IPS-18c (cell line): ENCODE results near the gene C2CD4D.
"Not testable (repeated sequence)": the region's sequence is repeated elsewhere in the genome, so short reads cannot be mapped to it uniquely, and the experiment has no call there.

Experiments used
- H3K4me3 ChIP-seq: 2 replicates; pipeline ENCODE4 v1.7.0; 2013; ENCODE audit warnings: low read depth, mild to moderate bottlenecking, low read length, moderate library complexity; ENCODE audit not compliant: insufficient read depth
- H3K9me3 ChIP-seq: one replicate; pipeline ENCODE4 v1.6.1; 2013; ENCODE audit warnings: mild to moderate bottlenecking, low read length, moderate library complexity; ENCODE audit not compliant: control insufficient read depth, insufficient read depth

Gene C2CD4D

DNA sequence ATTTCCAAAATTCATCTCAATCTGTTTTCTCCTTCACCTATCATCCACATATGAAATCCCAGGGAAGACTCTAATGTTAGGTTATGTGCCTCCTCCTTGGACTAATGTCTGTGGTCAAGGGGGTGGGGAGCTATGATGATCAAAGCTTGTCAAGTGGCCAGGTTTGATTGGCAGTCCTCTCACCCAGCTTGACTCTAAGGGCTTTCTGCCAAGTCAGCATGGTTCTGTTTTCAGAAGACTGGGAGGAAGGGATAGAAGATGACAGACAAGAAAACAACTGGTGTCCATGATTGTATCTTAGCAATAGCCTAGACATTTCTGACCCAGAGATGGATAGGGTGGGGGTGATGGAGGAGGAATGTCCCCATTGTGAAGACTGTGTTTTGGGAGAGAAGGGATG, 23.0 kb upstream of the C2CD4D start:
- peaks cover 2% of the 10 kb centered on the region for H3K9me3 ChIP-seq
- no peak overlapping the region for H3K4me3 ChIP-seq

DNA sequence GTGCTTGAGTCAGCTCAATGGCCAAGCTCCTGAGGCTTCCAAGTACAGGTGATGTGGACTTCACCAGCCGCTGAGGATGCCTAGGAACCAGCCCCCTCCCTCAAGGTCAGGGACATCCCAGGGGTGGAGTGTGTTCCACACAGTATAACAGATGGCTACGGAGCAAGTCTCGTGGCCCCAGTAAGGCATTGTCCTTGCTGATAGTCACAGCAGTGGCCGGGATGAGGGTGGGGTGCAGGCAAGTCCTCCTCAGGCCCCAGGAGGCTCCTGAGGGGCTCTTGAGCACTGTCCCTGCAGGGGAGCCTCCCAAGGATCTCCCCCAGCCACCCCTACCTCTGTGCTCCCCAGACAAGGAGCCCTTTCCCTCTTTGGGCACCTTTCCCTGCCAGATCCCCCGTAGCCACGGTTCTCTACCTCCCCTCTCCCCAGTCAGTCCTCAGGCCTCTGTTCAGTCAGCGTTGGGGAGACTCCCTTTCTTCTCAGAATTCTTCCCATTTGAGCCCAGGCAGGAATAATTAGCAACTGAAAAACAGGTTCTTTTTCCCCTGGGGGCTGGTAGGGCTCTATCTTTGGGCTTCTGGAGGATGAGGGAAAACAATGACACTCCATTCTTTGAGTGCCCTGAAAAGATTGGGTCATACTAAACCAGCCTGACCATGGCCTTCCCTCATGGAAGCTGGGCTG, 21.0 kb upstream of the C2CD4D start:
- Histone ChIP-seq H3K9me3 (peaks cover 2% of the 10 kb centered on the region), H3K4me3 (no peak overlapping the region; the same call in 1 of the 2 replicates)

DNA sequence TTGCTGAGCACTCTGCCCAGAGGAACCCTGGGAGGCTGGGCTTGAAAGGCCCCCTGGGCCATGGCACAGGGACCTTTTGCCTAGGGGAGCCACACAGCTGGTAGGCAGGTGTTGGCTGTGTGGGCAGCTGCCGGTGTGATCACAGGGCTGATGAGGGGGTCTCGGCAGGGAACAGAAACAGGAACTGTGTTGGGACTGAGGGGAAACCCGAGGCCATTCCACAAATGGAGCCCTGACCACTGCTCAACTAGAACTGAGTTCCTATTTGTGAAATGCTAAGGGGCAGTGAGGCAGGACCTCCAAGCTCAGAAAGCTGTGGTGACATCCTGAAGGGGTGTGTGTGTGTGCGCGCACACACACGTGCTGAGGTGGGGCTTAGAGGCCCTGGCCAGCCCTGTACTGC, 20.3 kb upstream of the C2CD4D start:
- no peak overlapping the region for H3K4me3 ChIP-seq
- H3K9me3 ChIP-seq, result peaks cover 2% of the 10 kb centered on the region

DNA sequence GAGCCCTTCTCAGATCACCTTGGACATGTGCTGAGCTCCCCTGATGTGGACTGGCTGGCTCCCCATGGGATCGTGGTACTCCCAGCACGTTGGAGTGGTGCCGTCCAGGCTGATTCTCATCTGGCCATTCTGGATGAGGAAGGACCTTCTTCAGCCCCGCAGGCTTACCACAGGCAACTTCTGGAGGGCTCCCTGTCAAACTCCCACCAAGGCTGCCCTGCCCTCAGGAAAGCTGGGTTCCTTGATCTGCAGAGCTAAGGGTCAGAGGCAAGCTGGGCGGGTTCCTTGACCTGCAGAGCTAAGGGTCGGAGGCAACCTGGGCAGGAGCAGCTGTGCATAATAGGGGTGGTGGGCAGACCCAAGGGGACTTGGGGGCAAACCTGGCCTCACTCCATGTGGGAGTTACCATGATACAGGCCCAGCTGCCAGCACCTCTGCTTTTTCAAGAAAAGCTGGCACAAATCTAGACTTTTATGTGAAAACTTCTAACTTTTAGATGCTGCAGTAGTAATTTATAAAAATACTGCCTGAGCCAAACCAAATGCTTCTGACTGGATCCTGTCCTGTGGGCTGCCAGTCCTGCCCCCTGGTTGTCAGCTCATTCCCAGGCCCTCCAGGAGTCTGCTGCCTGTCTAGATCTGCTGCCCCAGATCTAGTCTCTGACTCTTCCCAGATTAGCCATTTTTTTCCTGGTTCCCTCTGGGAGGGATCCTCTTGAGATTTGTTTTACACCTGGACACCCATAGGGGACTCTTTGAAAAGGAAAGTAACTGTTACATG, 19.5 kb upstream of the C2CD4D start:
- Histone ChIP-seq H3K4me3 (no peak overlapping the region), H3K9me3 (peaks cover 2% of the 10 kb centered on the region)

DNA sequence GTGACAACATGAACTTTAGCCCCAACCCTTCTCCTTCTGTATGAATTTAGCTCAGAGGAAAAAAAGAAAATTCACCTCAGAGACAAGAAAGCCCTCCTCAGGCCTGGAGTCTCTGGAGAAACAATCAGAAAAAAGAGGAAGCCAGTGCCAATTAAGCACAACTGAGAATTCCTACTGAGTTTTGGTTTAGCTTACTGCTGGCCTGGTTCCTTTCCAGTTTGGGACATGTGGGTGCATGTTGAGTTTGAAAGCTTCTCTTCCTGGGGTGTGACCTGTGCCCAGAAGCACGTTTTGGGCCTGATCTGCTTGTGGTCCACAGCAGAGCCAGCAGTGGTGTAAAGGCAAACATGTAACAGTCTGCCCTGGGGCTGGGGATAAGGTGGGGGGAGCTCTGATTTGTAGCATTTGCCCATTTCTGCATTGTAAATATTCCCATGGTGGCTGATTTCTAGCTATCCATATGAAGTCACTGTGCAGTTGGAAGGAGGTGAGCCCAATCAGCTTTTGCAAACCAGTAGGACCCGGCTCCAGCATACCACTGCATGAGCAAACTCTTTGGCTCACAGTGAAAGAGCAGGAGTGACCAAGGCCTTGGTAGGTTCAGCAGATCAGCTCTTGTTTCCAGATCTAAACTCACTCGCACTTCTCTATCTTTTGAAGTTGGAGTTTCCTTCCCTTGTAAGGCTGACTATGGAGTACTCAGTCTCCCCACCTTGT, 18.6 kb upstream of the C2CD4D start:
- Histone ChIP-seq H3K9me3 (no peaks in the 10 kb centered on the region), H3K4me3 (no peak overlapping the region)

DNA sequence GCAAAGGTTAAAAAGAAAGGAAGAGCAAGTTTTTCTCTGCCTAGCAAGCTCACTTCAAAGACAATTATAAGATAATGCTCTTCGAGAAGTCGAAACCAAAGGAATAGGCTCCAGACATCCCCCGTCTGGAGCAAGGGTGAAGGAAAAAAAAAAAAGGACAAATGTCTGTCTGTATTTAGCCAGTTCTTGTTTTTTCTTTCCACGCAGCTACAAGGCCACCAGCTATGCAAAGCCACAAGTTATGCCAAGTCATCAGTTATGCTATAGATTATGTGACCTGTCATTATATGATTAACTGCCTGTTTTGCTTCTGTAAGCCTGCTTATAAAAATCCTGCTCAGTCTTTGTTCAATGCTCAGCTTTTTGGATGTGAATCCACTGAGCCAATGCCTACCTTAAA, 16.3 kb upstream of the C2CD4D start:
- Histone ChIP-seq H3K4me3 (no peak overlapping the region), H3K9me3 (no peaks in the 10 kb centered on the region)

DNA sequence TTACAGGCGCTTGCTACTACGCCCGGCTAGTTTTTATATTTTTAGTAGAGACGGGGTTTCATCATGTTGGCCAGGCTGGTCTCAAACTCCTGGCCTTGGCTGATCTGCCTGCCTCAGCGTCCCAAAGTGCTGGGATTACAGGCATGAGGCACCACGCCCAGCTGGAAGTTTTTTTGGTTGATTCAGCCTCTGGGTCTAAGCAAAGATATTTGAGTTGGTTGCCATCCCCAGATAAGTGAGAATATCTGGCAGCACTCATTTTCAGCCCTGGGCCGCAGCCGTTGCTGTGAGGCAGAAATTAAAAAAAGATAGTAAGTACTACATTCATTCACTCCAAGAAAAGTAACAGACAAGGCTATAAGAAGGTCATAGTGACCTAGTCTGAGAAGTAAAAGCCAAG, 15.9 kb upstream of the C2CD4D start:
- H3K4me3 ChIP-seq, H3K9me3 ChIP-seq: not testable (repeated sequence)

DNA sequence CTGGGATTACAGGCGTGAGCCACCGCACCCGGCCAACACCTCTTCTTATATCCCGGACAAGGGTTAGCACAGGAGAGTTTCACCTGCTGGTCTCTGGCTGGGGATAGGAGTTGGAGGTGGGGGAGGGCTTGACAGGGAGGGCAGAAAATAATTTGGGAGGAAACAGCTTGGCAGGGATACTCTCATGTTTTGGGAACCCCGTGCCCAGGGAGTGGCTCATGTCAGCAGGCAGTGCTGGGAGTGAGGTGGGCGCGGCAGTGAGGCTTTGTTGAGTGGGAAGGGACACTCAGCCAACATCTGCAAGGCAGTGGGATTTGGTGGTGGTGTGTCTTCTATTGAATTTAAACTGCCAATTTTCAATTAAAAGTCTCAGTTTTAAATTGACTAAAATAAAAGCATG, 15.0 kb upstream of the C2CD4D start:
- H3K9me3 ChIP-seq, result no peaks in the 10 kb centered on the region
- no peak overlapping the region for H3K4me3 ChIP-seq

DNA sequence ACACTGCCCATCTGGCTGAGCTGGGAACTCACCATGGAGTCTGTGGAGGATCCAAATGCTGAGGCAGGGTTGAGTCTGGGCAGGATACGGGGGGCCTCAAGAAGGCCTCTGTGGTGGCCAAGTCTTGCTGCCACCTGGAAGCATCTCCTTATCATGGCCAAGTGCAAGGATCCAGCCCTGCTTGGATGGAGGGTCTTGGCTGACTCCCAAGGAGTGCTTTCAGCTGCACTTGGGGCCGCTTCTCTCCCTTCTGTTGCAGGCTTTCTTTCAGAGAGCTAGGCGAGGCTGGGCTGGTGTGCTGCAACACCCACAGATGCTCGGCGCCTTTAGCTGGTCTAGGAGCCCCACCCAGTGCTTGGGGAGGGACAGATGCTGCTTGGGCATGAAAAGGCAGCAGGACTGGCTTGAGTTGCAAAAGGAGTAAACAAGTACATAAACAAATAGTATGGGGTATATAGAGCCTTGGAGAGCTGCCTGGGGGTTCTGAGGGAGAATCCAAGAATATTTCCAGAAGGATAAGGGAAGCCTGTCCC, 13.9 kb upstream of the C2CD4D start, which contains the start of gene THEM5:
Gene THEM5 (minus strand): TSS at position 302 of the 533 bp plus-strand sequence. CDS start 147 bp downstream, at position 155.
- no peaks in the 10 kb centered on the region for H3K9me3 ChIP-seq

DNA sequence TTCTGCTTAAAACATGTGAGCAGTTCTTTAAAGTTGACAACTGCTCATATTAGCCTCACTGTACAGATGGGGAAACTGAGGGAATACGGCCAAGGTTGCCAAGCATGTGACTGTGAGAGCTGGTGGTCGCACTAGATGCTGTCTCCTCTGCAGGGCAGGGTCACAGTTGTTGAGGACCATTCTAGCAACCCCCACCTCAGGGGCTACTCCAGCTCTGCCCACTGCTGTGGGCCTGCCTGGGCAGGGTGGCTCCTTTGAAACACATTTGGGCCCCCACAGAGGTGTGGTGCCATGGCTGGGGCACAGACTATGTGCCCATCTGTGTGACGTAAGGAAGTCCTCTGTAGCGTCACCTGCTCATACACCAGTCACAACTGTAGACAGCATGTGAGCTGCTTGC, 13.1 kb upstream of the C2CD4D start:
- Histone ChIP-seq H3K4me3 (no peak overlapping the region), H3K9me3 (no peaks in the 10 kb centered on the region)

More for the DNA sequence above, 13.9 kb upstream of the C2CD4D start, which contains the start of gene THEM5:
- H3K4me3 ChIP-seq, result no peak within 1 kb of the TSS

DNA sequence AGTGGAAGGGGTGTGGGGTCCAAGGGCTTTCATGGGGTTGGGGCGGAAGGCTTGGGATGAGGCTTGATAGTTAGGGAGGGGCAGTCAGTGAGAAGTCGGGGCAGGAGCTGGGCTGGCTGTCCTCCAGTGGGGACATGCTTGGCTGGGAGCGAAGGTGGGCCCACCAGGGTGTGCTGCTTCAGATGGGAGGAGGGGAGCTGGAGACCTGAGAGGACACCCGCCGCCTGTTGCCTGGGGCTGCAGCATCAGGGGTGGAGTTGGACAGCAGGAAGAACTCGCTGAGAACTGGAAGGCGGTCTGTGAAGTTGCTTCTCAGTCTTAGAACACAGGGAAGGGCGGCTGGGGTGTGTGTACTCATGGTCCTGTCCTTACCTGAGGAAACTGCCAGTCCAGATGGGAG, 12.3 kb upstream of the C2CD4D start:
- no peaks in the 10 kb centered on the region for H3K9me3 ChIP-seq
- H3K4me3 ChIP-seq, result no peak overlapping the region

DNA sequence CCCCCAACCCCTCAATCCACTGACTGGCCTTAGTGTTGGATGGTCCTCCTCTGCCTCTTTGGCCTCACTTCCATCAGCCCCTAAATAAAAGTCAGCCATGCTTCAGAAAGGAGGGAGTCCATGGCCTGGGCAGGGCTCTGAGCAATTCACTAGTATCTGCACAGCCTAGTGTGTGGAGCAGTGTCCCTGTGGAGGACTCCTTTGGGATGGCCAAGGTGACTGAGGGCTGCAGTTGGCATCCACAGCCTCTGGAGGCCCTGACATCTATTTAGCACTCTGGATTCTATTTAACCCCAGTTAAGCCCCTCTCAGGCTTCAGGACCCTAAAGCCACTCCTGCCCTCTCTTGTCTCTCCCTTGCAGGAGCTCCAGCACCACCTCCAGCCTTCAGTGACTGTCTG, 10.3 kb upstream of the C2CD4D start:
- Histone ChIP-seq H3K9me3 (no peaks in the 10 kb centered on the region), H3K4me3 (no peak overlapping the region)

DNA sequence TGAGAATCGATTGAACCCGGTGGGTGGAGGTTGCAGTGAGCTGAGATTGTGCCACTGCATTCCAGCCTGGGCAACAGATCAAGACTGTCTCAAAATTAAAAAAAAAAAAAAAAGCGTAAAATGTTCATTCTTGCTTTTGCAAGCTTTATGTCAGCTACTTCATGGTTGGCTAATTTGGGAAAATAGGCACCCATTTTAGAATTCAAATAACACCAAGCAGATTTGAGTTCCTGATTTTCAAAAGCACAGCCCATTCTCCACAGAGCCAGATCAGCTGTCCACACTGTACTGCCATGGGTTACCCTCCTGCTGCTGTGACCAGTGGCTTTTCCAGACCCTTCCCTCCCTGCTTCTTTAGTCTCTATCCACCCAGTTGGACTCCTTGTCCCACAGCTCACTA, 9.5 kb upstream of the C2CD4D start:
- H3K4me3 ChIP-seq, result no peak overlapping the region
- H3K9me3 ChIP-seq, result no peaks in the 10 kb centered on the region

DNA sequence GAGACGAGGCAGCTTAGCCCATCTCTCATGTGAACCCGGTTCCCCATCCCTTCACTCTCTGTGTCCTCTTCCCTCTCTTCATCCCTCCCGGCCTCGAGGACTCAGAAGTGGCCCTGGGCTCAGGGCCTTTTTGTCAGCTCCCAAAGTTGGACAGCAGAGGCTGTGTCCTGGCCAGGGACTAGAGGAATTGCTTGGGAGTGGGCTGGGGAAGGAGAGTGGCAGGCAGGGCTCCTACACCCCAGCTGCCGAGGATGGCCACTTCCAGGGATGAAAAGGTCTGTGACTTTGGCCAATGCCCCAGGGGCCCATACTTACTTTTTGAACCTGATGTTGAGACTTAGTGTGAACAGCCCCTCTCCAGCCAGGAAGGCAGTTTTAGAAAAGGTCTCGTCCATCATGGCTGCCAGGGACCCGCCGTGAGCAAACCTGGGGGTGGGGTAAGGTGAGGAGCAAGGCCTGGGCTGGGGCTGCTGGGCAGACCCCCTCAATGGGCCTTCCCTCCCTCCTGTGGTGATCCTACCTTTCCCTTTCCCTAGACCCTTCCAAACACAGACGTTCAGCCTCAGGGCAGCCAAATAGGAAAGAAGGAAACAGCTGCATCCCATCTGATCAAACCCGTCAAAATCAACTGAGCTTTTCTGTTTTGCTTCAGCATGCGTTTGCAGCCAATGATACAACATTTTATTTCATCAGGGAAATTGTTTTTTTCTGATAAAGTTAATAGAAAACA, 8.4 kb upstream of the C2CD4D start:
- no peak overlapping the region for H3K4me3 ChIP-seq
- no peaks in the 10 kb centered on the region for H3K9me3 ChIP-seq

DNA sequence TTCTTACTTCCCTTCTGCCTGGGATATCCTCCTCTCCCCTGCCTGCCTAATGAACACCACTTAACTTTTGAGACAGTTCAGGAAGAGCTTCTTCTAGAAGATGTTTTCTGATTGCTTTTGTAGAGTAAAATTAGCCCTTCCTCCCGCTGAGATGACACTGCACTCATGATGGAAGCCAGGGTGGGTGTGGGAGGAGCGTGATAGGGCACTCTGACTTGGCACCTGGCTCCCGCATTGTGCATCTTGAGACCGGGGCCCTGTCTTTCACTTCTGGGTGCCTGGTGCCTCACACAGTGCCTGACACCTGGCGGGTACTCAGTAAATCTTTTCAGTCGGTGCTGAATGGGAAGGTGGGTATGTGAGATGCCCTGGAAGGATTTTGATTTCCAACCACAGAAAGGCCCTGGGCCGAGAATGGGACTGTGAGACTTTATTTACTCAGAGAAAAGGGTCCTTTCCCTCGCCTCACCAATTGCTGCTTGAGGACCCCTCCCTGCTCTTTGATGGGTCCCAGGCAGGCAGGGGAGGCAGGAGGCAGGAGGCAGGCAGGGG, 7.1 kb upstream of the C2CD4D start:
- Histone ChIP-seq H3K9me3 (no peaks in the 10 kb centered on the region), H3K4me3 (0 out of 2 replicates have a peak overlapping the region, but pooled peaks have one; percentile 1)

DNA sequence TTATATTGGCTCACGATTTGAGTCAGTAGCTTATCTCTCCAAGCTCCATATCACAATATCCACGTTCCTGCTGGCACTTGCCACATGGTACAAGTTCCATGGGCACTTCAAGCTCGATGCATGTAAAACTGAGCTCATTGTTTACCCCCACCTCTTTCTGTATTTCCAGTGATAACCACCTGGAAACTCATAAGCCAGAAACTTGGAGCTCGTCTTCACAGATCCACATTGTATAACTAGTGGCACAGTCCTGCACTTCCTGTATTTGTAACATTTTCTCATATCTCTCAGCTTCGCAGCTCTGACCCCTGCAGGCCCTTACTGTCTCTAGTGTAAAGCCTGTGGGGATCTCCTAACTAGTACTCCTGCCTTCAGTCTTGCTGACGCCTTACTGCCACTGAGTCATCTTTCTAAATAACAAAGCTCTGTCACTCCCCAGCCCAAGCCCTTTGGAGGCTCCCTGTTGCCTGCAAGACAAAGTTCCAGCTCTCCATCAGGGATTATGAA, 6.5 kb upstream of the C2CD4D start:
- H3K4me3 ChIP-seq, result no peak overlapping the region
- H3K9me3 ChIP-seq, result no peaks in the 10 kb centered on the region

DNA sequence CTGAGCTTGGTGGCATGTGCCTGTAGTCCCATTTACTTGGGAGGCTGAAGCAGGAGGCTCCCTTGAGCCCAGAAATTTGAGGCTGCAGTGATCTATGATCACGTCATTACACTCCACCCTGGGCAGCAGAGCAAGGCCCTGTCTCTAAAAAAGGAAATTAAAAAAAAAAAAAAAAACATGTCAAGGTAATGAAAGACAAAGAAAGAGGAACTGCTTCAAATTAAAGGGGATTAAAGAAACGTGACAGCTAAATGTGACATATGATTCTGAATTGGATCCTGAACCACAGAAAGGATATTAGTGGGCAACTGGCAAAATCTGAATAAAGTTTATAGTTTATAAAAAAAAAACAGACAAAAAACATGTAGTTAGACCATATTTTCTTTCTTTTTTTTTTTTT, 3.8 kb upstream of the C2CD4D start:
- Histone ChIP-seq H3K9me3 (no peaks in the 10 kb centered on the region), H3K4me3 (no peak overlapping the region)
